Measurements from ENCODE around the gene TNFRSF13B.
"Not testable (repeated sequence)": the region's sequence is repeated elsewhere in the genome, so short reads cannot be mapped to it uniquely, and the experiment has no call there.

The TNFRSF13B gene

DNA sequence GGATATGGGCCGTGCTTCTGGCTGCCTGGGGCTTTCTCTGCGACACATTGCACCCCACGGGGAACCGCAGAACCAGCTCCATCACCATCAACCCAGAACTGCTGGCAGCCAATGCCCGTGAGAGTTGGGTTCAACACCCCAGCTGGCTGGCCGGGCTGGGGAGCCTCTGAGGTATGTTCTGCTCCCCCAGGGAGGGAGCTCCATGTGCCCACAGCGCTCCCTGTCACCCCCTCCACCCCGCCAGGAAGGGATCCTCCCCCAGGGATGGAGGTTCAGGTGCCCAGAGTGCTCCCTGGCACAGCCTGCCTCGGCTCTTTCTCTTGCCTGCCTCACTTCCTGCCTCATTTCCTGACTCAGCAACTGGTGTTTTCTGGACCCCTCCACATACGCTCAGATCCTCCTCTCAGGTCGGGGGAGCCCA is 46.1 kb upstream of the TNFRSF13B start:
- no peak overlapping the region for H3K4me3 ChIP-seq (ENCODE audit: low read depth, low read length)
- no peak for DNase-seq (ENCODE audit: low read depth)
- no peak for TF ChIP-seq CTCF (IDR thresholded peaks at IDR 0.05; ENCODE audit: insufficient read depth, low read depth, low read length, missing control alignments)

DNA sequence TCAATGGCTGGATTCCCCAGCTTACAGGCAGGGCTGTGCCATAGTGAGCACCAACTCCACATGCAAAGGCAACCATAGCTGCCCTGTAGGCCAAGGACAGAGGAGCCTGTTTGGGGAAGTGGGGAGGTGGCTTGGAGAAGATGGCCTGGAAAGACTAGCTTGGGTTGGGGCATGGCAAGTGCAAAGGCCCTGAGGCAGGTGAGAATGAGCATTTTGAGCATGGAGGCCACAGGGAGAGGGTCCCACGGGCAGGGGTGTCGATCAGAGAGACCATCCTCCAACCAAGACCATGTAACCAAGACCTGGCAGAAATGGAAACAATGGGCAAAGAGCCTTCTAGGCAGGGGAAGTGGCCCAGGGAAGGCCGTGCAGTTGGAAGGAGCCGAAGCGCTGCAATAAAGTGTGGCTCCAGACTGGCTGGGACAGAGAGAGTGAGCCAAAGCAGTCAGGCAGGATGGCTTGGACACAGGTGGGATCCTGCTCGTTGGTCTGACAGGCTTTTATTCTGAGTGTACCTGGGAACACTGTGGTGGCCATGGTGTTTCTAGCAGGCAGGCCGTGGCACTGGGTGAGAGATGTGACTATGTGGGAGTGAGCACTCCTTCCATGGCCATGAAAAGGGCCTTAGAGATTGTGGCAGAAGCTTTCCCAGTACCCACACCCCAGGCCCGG is 45.6 kb upstream of the TNFRSF13B start:
- TF ChIP-seq CTCF (IDR thresholded peaks at IDR 0.05; ENCODE audit: insufficient read depth, low read depth, low read length, missing control alignments) = no peak
- no peak overlapping the region for H3K4me3 ChIP-seq (ENCODE audit: low read depth, low read length)
- DNase-seq (ENCODE audit: low read depth) = no peak

- not testable (repeated sequence) for DNase-seq (ENCODE audit: low read depth); H3K4me3 ChIP-seq (ENCODE audit: low read depth, low read length)
Observed at GRCh38 chr17:17016199-17017197, 44.6 kb upstream of the TNFRSF13B start.

DNA sequence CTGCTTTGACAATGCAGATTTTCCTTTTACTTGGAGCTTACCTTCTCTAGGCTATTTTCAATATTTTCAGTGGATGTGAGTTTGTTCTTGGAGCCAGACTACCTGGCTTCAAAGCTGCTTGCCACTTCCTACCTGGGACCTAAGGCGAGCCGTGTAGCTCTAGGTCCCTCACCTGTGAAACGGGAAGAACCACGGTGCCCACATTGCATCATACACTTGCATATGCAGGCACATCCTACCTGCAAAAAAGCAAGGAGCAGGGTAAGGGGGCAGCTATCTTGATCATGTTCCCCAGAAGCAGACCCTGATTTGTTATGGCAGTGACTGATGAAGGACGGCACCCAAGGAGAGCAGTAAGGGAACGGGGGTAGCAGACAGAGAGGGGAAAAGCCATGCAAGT is 43.3 kb upstream of the TNFRSF13B start:
- TF ChIP-seq CTCF (IDR thresholded peaks at IDR 0.05; ENCODE audit: insufficient read depth, low read depth, low read length, missing control alignments) = no peak
- no peak for DNase-seq (ENCODE audit: low read depth)
- H3K4me3 ChIP-seq (ENCODE audit: low read depth, low read length) = no peak overlapping the region

DNA sequence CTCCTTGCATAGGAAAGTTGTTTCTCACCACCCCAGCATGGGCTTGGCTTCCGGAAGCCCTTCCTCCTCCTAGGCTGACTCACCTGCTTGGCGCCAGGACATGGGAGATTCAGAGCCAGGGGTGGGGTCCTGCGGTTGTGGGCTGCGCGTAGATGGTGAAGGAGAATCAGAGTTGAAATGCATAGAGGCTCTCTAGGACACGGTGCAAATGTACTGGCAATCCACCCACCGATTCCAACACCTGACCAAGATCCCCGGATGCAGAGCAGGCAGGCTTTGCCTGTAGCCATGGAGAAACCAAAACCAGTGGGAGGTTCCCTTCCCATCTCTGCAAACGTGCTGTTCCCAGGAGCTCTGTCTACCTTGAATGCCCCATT is 42.8 kb upstream of the TNFRSF13B start:
- DNase-seq (ENCODE audit: low read depth); H3K4me3 ChIP-seq (ENCODE audit: low read depth, low read length): not testable (repeated sequence)

DNA sequence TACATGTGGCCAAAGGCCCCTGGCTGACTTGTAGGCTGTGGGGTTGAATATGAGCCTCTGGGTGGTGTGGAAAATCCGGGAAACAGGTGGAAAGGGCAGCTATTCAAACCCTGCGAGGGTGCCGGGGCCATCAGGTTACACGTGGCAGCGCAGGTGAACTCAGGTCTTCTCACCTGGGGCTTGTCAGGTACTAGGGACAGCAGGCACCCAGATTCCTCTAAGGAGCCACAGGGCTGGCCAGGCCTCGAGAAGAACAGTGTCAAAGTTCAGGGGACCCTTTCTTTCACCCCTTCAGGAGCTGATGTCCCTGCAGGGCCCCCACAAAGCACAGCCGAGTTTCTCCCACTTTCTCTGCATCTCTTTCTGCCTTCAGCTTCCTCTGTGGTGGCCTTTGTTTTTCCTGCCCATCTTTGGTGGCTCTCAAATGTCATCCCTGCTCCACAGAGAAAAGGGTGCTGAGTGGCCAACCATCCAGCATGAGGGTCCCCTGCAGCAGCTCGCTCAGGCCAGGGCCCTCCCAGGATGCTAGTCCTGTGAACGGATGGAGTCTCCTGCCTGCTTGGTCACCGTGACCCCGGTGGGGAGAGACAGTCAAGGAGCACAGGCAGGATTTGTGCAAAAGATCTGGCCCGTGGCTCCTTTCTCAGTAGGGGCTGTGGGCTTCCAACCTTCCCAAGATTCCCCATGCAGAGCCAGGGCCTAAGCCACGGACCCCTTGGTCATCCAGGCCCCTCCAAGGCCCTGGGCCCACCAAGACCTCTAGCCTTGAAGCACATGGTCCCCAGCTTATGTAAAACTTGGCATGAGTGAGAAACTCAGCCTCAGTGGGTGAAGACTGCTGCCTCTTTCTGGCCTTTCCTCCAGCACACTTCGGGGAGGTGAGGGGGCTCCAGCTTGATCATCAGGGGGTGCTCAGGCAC is 42.2 kb upstream of the TNFRSF13B start:
- H3K4me3 ChIP-seq (ENCODE audit: low read depth, low read length); DNase-seq (ENCODE audit: low read depth): not testable (repeated sequence)

- DNase-seq (ENCODE audit: low read depth); H3K4me3 ChIP-seq (ENCODE audit: low read depth, low read length): not testable (repeated sequence)
Observed at GRCh38 chr17:17011043-17011907, 39.4 kb upstream of the TNFRSF13B start.

GRCh38 chr17:17010545-17011034 is 38.7 kb upstream of the TNFRSF13B start:
- DNase-seq (ENCODE audit: low read depth); H3K4me3 ChIP-seq (ENCODE audit: low read depth, low read length): not testable (repeated sequence)

- not testable (repeated sequence) for DNase-seq (ENCODE audit: low read depth); H3K4me3 ChIP-seq (ENCODE audit: low read depth, low read length)
Observed at GRCh38 chr17:17009972-17010371, 38.1 kb upstream of the TNFRSF13B start.

- not testable (repeated sequence) for H3K4me3 ChIP-seq (ENCODE audit: low read depth, low read length); DNase-seq (ENCODE audit: low read depth)
Observed at GRCh38 chr17:17008621-17009397, 36.9 kb upstream of the TNFRSF13B start.

GRCh38 chr17:17007891-17008290 is 36.0 kb upstream of the TNFRSF13B start:
- not testable (repeated sequence) for H3K4me3 ChIP-seq (ENCODE audit: low read depth, low read length); DNase-seq (ENCODE audit: low read depth)

DNA sequence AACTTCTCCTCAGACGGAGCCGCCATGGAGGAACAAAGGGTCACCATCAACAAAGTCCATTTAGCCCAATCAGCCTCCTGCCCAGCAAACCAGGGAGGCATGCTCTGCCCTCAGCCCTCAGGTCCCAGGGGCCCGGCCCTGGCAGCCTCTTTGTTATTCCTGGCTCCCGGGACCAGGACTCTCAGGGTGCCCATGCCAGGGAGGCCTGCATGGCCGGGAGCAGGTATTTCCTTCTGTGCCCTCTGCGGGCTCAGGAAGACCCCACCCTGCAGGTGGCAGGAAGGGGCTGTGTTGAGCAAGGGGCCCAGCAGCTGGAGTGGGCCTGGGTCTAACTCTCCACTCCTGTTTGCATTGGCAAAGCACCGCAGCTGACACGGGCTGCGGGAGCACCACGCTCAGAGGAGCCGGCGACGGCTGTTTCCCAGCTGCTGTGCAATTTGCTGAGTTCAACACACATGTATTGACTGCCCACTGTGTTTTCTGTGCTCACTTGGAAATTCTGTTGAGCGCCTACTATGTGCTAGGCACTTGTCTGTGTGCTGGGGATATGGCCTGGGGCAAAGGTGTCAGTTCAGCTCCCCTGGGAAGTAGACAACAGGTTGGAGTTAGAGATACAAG is 33.2 kb upstream of the TNFRSF13B start:
- not testable (repeated sequence) for H3K4me3 ChIP-seq (ENCODE audit: low read depth, low read length); DNase-seq (ENCODE audit: low read depth)

Measured in GM12865 (cell line).